ENCODE results near the gene MBP.

Gene MBP

DNA sequence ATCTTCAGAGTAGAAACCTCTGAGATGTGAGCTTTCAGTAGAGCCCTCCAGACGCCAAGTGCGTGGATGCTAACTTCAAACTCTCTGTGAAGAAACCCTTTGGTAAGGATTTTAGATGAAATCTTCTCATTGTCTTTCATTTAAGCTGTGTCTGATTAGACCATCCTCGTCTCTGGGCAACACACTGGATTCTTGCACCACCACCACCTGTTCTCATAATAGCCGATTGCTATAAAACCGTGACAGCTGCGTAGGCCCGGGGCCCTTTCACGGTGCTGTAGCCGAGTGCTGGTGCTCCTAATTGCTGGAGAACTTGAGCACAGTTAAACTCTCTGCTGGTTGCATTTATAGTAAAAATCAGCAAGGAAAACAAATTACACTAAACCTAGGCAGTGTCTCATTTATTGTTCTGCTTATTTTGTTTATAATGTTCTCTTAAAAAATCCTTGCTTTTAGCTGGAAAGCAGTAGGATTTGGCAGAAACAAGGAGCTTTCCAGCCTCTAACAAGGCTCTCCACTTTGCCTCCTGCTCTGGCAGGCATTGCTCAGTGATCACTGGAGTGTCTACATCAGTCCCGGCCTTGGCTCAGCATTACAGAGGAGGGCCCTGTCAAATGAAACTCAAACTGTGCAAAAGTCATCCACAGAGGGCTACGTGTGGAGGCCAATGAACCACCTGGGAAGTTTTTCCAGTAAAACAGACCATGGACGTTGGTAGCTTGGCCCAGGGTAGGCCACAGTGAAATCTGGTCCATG lies 40.9 kb upstream of the MBP start:
- no peak for TF ChIP-seq NFIC (IDR thresholded peaks at IDR 0.05)
- no peak for TF ChIP-seq YY1 (IDR thresholded peaks at IDR 0.05; ENCODE audit: low read depth)
- TF ChIP-seq CEBPB (IDR thresholded peaks at IDR 0.05), result no peak
- no peak for TF ChIP-seq RAD21 (IDR thresholded peaks at IDR 0.05; ENCODE audit: low read depth)
- TF ChIP-seq EGR1 (IDR thresholded peaks at IDR 0.05), result no peak
- TF ChIP-seq ZBTB7A (IDR thresholded peaks at IDR 0.05; ENCODE audit: low read depth), result no peak
- TF ChIP-seq, protein P1, sequence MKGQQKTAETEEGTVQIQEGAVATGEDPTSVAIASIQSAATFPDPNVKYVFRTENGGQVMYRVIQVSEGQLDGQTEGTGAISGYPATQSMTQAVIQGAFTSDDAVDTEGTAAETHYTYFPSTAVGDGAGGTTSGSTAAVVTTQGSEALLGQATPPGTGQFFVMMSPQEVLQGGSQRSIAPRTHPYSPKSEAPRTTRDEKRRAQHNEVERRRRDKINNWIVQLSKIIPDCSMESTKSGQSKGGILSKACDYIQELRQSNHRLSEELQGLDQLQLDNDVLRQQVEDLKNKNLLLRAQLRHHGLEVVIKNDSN (IDR thresholded peaks at IDR 0.05), result no peak
- no peak for TF ChIP-seq TCF12 (IDR thresholded peaks at IDR 0.05; ENCODE audit: low read depth)
- no peak for TF ChIP-seq TAF1 (IDR thresholded peaks at IDR 0.05; ENCODE audit: low read depth)
- no peak for TF ChIP-seq TEAD4 (IDR thresholded peaks at IDR 0.05)
- no peak for TF ChIP-seq FOXM1 (IDR thresholded peaks at IDR 0.05; ENCODE audit: borderline replicate concordance, low read depth)
- TF ChIP-seq CREB1 (IDR thresholded peaks at IDR 0.05; ENCODE audit: low read depth), result no peak
- TF ChIP-seq, protein P2, sequence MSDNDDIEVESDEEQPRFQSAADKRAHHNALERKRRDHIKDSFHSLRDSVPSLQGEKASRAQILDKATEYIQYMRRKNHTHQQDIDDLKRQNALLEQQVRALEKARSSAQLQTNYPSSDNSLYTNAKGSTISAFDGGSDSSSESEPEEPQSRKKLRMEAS (IDR thresholded peaks at IDR 0.05), result no peak
- TF ChIP-seq EP300 (IDR thresholded peaks at IDR 0.05; ENCODE audit: borderline replicate concordance), result no peak
- TF ChIP-seq, protein P3, sequence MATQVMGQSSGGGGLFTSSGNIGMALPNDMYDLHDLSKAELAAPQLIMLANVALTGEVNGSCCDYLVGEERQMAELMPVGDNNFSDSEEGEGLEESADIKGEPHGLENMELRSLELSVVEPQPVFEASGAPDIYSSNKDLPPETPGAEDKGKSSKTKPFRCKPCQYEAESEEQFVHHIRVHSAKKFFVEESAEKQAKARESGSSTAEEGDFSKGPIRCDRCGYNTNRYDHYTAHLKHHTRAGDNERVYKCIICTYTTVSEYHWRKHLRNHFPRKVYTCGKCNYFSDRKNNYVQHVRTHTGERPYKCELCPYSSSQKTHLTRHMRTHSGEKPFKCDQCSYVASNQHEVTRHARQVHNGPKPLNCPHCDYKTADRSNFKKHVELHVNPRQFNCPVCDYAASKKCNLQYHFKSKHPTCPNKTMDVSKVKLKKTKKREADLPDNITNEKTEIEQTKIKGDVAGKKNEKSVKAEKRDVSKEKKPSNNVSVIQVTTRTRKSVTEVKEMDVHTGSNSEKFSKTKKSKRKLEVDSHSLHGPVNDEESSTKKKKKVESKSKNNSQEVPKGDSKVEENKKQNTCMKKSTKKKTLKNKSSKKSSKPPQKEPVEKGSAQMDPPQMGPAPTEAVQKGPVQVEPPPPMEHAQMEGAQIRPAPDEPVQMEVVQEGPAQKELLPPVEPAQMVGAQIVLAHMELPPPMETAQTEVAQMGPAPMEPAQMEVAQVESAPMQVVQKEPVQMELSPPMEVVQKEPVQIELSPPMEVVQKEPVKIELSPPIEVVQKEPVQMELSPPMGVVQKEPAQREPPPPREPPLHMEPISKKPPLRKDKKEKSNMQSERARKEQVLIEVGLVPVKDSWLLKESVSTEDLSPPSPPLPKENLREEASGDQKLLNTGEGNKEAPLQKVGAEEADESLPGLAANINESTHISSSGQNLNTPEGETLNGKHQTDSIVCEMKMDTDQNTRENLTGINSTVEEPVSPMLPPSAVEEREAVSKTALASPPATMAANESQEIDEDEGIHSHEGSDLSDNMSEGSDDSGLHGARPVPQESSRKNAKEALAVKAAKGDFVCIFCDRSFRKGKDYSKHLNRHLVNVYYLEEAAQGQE (IDR thresholded peaks at IDR 0.05; ENCODE audit: low read depth), result no peak

DNA sequence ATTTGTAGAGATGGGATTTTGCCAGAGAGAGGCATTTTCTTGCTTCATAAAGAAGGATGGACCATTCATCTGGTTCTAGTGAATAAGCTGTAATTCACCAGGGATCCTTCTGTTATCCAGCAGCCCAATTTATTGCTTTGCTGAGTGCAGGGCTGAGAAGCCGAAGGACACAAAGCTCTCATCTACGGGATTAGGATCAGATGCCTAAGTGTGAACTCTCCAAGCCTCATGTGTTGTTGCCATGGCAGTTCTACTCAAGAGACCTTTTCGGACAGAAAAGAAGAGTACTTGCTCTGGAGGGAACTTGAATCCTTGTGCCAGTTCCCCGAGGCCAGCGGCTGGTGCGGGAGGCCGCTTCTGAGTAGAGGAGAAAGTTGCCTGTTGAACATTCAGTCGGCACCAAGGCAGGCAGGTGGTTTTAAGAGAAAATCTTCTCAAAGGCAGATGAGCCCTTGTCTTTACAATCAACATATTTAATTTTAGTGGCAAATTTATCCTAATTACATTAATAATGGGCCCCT lies 38.4 kb upstream of the MBP start:
- TF ChIP-seq EGR1 (IDR thresholded peaks at IDR 0.05), result no peak
- TF ChIP-seq CREB1 (IDR thresholded peaks at IDR 0.05; ENCODE audit: low read depth), result no peak
- no peak for TF ChIP-seq EP300 (IDR thresholded peaks at IDR 0.05; ENCODE audit: borderline replicate concordance)
- no peak for TF ChIP-seq TEAD4 (IDR thresholded peaks at IDR 0.05)
- TF ChIP-seq FOXM1 (IDR thresholded peaks at IDR 0.05; ENCODE audit: borderline replicate concordance, low read depth), result no peak
- no peak for TF ChIP-seq NFIC (IDR thresholded peaks at IDR 0.05)
- no peak for TF ChIP-seq TCF12 (IDR thresholded peaks at IDR 0.05; ENCODE audit: low read depth)
- TF ChIP-seq ZBTB7A (IDR thresholded peaks at IDR 0.05; ENCODE audit: low read depth), result no peak

DNA sequence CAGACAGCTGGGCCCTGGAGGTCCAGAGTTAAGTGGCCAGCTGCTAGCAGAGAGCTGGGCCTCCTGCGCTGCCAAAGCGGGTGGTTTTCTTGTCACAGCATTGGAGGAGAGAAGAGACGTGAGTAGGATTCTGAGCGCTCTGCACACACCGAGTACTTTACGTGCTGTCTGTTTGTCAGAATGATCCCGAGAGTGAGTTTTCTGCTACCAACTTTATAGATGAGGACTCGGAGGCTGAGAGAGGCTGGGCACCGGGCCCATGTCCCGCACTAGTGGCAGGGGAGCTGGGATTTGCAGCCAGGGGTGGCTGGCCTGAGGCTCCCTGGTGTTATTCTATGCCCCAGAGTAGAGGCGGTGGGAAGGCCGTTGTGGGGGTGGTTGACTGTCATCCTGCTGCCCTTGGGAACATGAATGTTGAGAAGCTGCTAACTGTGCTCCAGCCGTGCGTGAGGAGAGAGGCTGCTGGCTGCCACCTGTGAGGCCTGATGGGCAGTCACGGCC lies 36.3 kb upstream of the MBP start:
- TF ChIP-seq, protein P1 (IDR thresholded peaks at IDR 0.05), result no peak
- no peak for TF ChIP-seq EGR1 (IDR thresholded peaks at IDR 0.05)
- TF ChIP-seq CREB1 (IDR thresholded peaks at IDR 0.05; ENCODE audit: low read depth), result no peak
- TF ChIP-seq ZBTB7A (IDR thresholded peaks at IDR 0.05; ENCODE audit: low read depth), result no peak
- TF ChIP-seq TCF12 (IDR thresholded peaks at IDR 0.05; ENCODE audit: low read depth), result no peak
- TF ChIP-seq, protein P3 (IDR thresholded peaks at IDR 0.05; ENCODE audit: low read depth), result no peak
- no peak for TF ChIP-seq EP300 (IDR thresholded peaks at IDR 0.05; ENCODE audit: borderline replicate concordance)
- TF ChIP-seq, protein P2 (IDR thresholded peaks at IDR 0.05), result no peak
- TF ChIP-seq TEAD4 (IDR thresholded peaks at IDR 0.05), result no peak
- TF ChIP-seq TAF1 (IDR thresholded peaks at IDR 0.05; ENCODE audit: low read depth), result no peak
- no peak for TF ChIP-seq RAD21 (IDR thresholded peaks at IDR 0.05; ENCODE audit: low read depth)
- TF ChIP-seq CEBPB (IDR thresholded peaks at IDR 0.05), result no peak
- TF ChIP-seq NFIC (IDR thresholded peaks at IDR 0.05), result no peak

DNA sequence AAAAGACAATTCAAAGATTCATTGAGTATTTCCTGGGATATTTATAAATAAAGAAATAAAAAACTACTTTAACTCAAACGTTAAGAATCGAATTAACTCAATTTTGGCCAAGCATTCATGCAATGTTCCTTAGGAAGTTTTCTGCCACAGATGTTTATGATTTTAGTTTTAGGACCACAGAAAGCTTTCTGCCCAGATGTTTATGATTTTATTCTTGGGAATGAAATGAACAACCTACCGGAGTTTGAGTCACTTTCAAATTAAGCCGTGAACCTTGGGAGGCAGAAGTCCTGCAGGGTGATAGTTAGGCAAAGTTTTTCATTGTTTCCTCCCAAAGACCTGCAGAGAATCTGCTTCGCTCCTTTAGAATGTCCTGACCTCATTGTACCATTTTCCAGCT lies 34.7 kb upstream of the MBP start:
- TF ChIP-seq CREB1 (IDR thresholded peaks at IDR 0.05; ENCODE audit: low read depth) (no peak), NFIC (IDR thresholded peaks at IDR 0.05) (no peak), RAD21 (IDR thresholded peaks at IDR 0.05; ENCODE audit: low read depth) (no peak), YY1 (IDR thresholded peaks at IDR 0.05; ENCODE audit: low read depth) (no peak), CEBPB (IDR thresholded peaks at IDR 0.05) (no peak), TEAD4 (IDR thresholded peaks at IDR 0.05) (no peak), EGR1 (IDR thresholded peaks at IDR 0.05) (no peak), ZBTB7A (IDR thresholded peaks at IDR 0.05; ENCODE audit: low read depth) (no peak), TCF12 (IDR thresholded peaks at IDR 0.05; ENCODE audit: low read depth) (no peak), EP300 (IDR thresholded peaks at IDR 0.05; ENCODE audit: borderline replicate concordance) (no peak), FOXM1 (IDR thresholded peaks at IDR 0.05; ENCODE audit: borderline replicate concordance, low read depth) (no peak), TAF1 (IDR thresholded peaks at IDR 0.05; ENCODE audit: low read depth) (no peak)
- TF ChIP-seq, protein P1 (IDR thresholded peaks at IDR 0.05), result no peak
- TF ChIP-seq, protein P3 (IDR thresholded peaks at IDR 0.05; ENCODE audit: low read depth), result no peak
- TF ChIP-seq, protein P2 (IDR thresholded peaks at IDR 0.05), result no peak
